Liver (tissue), 9 donors: Measurements from ENCODE around the gene IRF9. TPM values are rescaled to one million over a fixed set of nuclear protein-coding genes. Genes with fewer than 3 reads are reported as not detected.

ENCODE experiments used
- DNase-seq: peaks from one replicate; pipeline ENCODE4 v3.0.0-alpha.2; 2017; ENCODE audit warnings: low spot score
- H3K27ac ChIP-seq, 2 donors: one replicate each; pipeline ENCODE4 v1.7.0; 2013; ENCODE audit warnings: inconsistent platforms in 2 of 2, low read length in 2 of 2, control low read depth in 1 of 2, low read depth in 1 of 2, mild to moderate bottlenecking in 1 of 2
- H3K27me3 ChIP-seq, 4 donors: one replicate each; pipeline versions ENCODE4 v1.6.1 to v1.7.0; 2013; ENCODE audit warnings: low read length in 3 of 4, inconsistent platforms in 1 of 4, mild to moderate bottlenecking in 1 of 4, moderate library complexity in 1 of 4; ENCODE audit not compliant: control insufficient read depth in 4 of 4, insufficient read depth in 4 of 4
- H3K36me3 ChIP-seq, 4 donors: one replicate each; pipeline versions ENCODE4 v1.6.1 to v1.7.0; 2013; ENCODE audit warnings: low read length in 3 of 4, mild to moderate bottlenecking in 3 of 4, low read depth in 1 of 4, moderate library complexity in 1 of 4; ENCODE audit not compliant: control insufficient read depth in 4 of 4, insufficient read depth in 3 of 4
- H3K4me1 ChIP-seq, 4 donors: one replicate each; pipeline versions ENCODE4 v1.6.1 to v1.7.0; 2013; ENCODE audit warnings: low read length in 3 of 4, mild to moderate bottlenecking in 3 of 4, moderate library complexity in 1 of 4; ENCODE audit not compliant: control insufficient read depth in 4 of 4, insufficient read depth in 4 of 4
- H3K4me3 ChIP-seq, 3 donors: one replicate each; pipeline versions ENCODE4 v1.6.1 to v1.7.0; 2013; ENCODE audit warnings: low read length in 3 of 3, control low read depth in 1 of 3, low read depth in 1 of 3, mild to moderate bottlenecking in 1 of 3
- H3K9ac ChIP-seq, 2 donors: one replicate each; pipeline ENCODE4 v1.7.0; 2013; ENCODE audit warnings: low read length in 2 of 2, mild to moderate bottlenecking in 2 of 2, moderate library complexity in 2 of 2, control low read depth in 1 of 2, low read depth in 1 of 2
- H3K9me3 ChIP-seq, 4 donors: one replicate each; pipeline versions ENCODE4 v1.6.1 to v1.7.0; 2013; ENCODE audit warnings: low read length in 3 of 4; ENCODE audit not compliant: control insufficient read depth in 4 of 4
- ATF3 ChIP-seq: IDR thresholded peaks from 2 replicates; pipeline ENCODE4 v1.6.1; 2016; ENCODE audit warnings: antibody characterized with exemption
- EGR1 ChIP-seq, 2 donors: IDR thresholded peaks; 2 replicates each; pipeline ENCODE4 v1.6.1; 2016 to 2018; ENCODE audit warnings: antibody characterized with exemption in 2 of 2, low read depth in 2 of 2
- FOXA1 ChIP-seq: IDR thresholded peaks from 2 replicates; pipeline ENCODE4 v1.6.1; 2016; ENCODE audit warnings: antibody characterized with exemption
- FOXA2 ChIP-seq: IDR thresholded peaks from 2 replicates; pipeline ENCODE4 v1.6.1; 2016; ENCODE audit warnings: antibody characterized with exemption
- GABPA ChIP-seq, 2 donors: IDR thresholded peaks in 1 of 2; conservative IDR thresholded peaks in 1 of 2; 2 replicates each; pipeline ENCODE4 v1.6.1; 2016; ENCODE audit warnings: antibody characterized with exemption in 2 of 2, mild to moderate bottlenecking in 1 of 2, moderate library complexity in 1 of 2
- HNF4A ChIP-seq, 2 donors: conservative IDR thresholded peaks; 2 replicates each; pipeline ENCODE4 v1.6.1; 2016; ENCODE audit warnings: antibody characterized with exemption in 2 of 2, mild to moderate bottlenecking in 2 of 2
- HNF4G ChIP-seq: IDR thresholded peaks from 2 replicates; pipeline ENCODE4 v1.6.1; 2016; ENCODE audit warnings: antibody characterized with exemption
- JUND ChIP-seq, 2 donors: IDR thresholded peaks; 2 replicates each; pipeline ENCODE4 v1.6.1; 2016; ENCODE audit warnings: antibody characterized with exemption in 2 of 2
- NR2F2 ChIP-seq: IDR thresholded peaks from 2 replicates; pipeline ENCODE4 v1.6.1; 2016; ENCODE audit warnings: antibody characterized with exemption
- RAD21 ChIP-seq, 2 donors: IDR thresholded peaks; 2 replicates each; pipeline ENCODE4 v1.6.1; 2016; ENCODE audit warnings: antibody characterized with exemption in 2 of 2, mild to moderate bottlenecking in 2 of 2
- REST ChIP-seq: IDR thresholded peaks from 2 replicates; pipeline ENCODE4 v1.6.1; 2016; ENCODE audit warnings: antibody characterized with exemption, mild to moderate bottlenecking
- RXRA ChIP-seq, 2 donors: IDR thresholded peaks; 2 replicates each; pipeline ENCODE4 v1.6.1; 2017 to 2018; ENCODE audit warnings: antibody characterized with exemption in 2 of 2, mild to moderate bottlenecking in 1 of 2
- SP1 ChIP-seq: IDR thresholded peaks from 2 replicates; pipeline ENCODE4 v1.6.1; 2018; ENCODE audit warnings: antibody characterized with exemption, mild to moderate bottlenecking
- TAF1 ChIP-seq: conservative IDR thresholded peaks from 2 replicates; pipeline ENCODE4 v1.6.1; 2016; ENCODE audit warnings: antibody characterized with exemption, mild to moderate bottlenecking
- YY1 ChIP-seq: IDR thresholded peaks from 2 replicates; pipeline ENCODE4 v1.6.1; 2016; ENCODE audit warnings: antibody characterized with exemption, mild to moderate bottlenecking
- WGBS: extraction: QIAGEN DNeasy Blood & Tissue Kit; methylation state at CpG from one replicate; pipeline ENCODE4 v1.1.7; 2013; 5-methylcytosine and 5-hydroxymethylcytosine counted together
- polyA plus RNA-seq, 2 donors: library from polyadenylated mRNA; stranded (reverse) in 1 of 2; unstranded in 1 of 2; fragments of 200-250 nt in 1 of 2; fragments of >200 nt in 1 of 2; fragmentation: Nextera tagmentation in 1 of 2; extraction: Ambion mirVana in 1 of 2; gene quantifications; one replicate each; pipeline versions ENCODE4 v1.2.1 to v1.2.3, GENCODE V29; 2013 to 2015
- total RNA-seq, 2 donors: library from RNA; depleted of rRNA; stranded (reverse); fragments of >200 nt; gene quantifications; one replicate each; pipeline ENCODE4 v1.2.3, GENCODE V29; 2014
- donor health status: healthy.
- donor health status: healthy.
- donor health status: healthy.
- donor health status: healthy.
- donor health status: healthy.

IRF9 gene
- total and polyA plus RNA-seq, 4 donors: 37.9 to 60.9 (median 51.0) TPM

- 88% methylated on average over 3 of the region's 3 CpGs for WGBS
- TF ChIP-seq JUND (IDR thresholded peaks at IDR 0.05): no peak
- no peak for TF ChIP-seq HNF4G
- no peak for TF ChIP-seq GABPA (IDR thresholded peaks at IDR 0.05 in 1 of 2, conservative IDR thresholded peaks at IDR 0.05 in 1 of 2)
- TF ChIP-seq RAD21 (IDR thresholded peaks at IDR 0.05): no peak
- no peak for TF ChIP-seq ATF3
- H3K27ac ChIP-seq: no peak overlapping the region
- no peak overlapping the region for H3K4me3 ChIP-seq
- peaks cover 23 to 56% (median 40%) of the 10 kb centered on the region in 4 donors for H3K36me3 ChIP-seq
- no peaks in the 10 kb centered on the region for H3K9me3 ChIP-seq
- H3K4me1 ChIP-seq: peaks cover 2 to 11% (median 6%) of the 10 kb centered on the region in 4 donors
- no peak for DNase-seq
- no peaks in the 10 kb centered on the region for H3K27me3 ChIP-seq
- H3K9ac ChIP-seq: no peak overlapping the region
Observed at GRCh38 chr14:24167469-24168114, 6.5 kb downstream of the IRF9 start.

- Histone ChIP-seq H3K27ac (peak within 1 kb of the TSS in 1 of 2 donors; percentile 17), H3K4me3 (no peak within 1 kb of the TSS), H3K36me3 (peaks cover 3 to 36% (median 17%) of the 10 kb centered on the region in 4 donors), H3K27me3 (no peaks in the 10 kb centered on the region), H3K9me3 (no peaks in the 10 kb centered on the region), H3K9ac (no peak within 1 kb of the TSS), H3K4me1 (no peaks in the 10 kb centered on the region)
- WGBS: 61% methylated on average over 63 of the region's 63 CpGs
- peak; percentile 47 for TF ChIP-seq SP1
- no peak for TF ChIP-seq FOXA2
- no peak for TF ChIP-seq GABPA (IDR thresholded peaks at IDR 0.05 in 1 of 2, conservative IDR thresholded peaks at IDR 0.05 in 1 of 2)
- TF ChIP-seq HNF4G: no peak
- peak in 1 of 2 donors; percentile 38 for TF ChIP-seq RXRA (IDR thresholded peaks at IDR 0.05)
- TF ChIP-seq TAF1: no peak
- TF ChIP-seq NR2F2: peak; percentile 45
- peak; percentile 66 for DNase-seq
Observed at GRCh38 chr14:24171422-24172260, 10.6 kb downstream of the IRF9 start, which contains the start of gene REC8. Gene REC8 (plus strand): TSS chr14:24172080. CDS start chr14:24172553, 473 bp downstream.

- H3K36me3 ChIP-seq: peaks cover 6 to 39% (median 19%) of the 10 kb centered on the region in 4 donors
- no peaks in the 10 kb centered on the region for H3K9me3 ChIP-seq
Observed at GRCh38 chr14:24172261-24172860, 11.3 kb downstream of the IRF9 start.

More at GRCh38 chr14:24172261-24172860, 11.3 kb downstream of the IRF9 start:
- DNase-seq: no peak
- Histone ChIP-seq H3K9ac (no peak overlapping the region), H3K4me3 (no peak overlapping the region), H3K27ac (no peak overlapping the region), H3K4me1 (no peaks in the 10 kb centered on the region), H3K27me3 (no peaks in the 10 kb centered on the region)
- WGBS: 80% methylated on average over 30 of the region's 30 CpGs
- TF ChIP-seq EGR1 (IDR thresholded peaks at IDR 0.05; ENCODE audit: low read depth in 2 of 2): no peak
- TF ChIP-seq REST: no peak
- TF ChIP-seq FOXA1: no peak
- no peak for TF ChIP-seq RAD21 (IDR thresholded peaks at IDR 0.05)
- no peak for TF ChIP-seq YY1
- TF ChIP-seq HNF4A (conservative IDR thresholded peaks at IDR 0.05): no peak
